Muscle layer of duodenum (tissue), 2 donors: ENCODE data around the gene SSBP4.

Experiments used
- H3K27ac ChIP-seq: one replicate; pipeline ENCODE4 v1.7.0; 2013; ENCODE audit warnings: mild to moderate bottlenecking, low read length
- H3K27me3 ChIP-seq: one replicate; pipeline ENCODE4 v1.7.0; 2013; ENCODE audit warnings: low read depth, mild to moderate bottlenecking, control low read depth, low read length
- H3K36me3 ChIP-seq, 2 donors: one replicate each; pipeline ENCODE4 v1.7.0; 2013; ENCODE audit warnings: low read length in 2 of 2, control low read depth in 1 of 2, mild to moderate bottlenecking in 1 of 2; ENCODE audit not compliant: insufficient read depth in 2 of 2, control insufficient read depth in 1 of 2
- H3K4me1 ChIP-seq, 2 donors: one replicate each; pipeline ENCODE4 v1.7.0; 2013; ENCODE audit warnings: low read length in 2 of 2, mild to moderate bottlenecking in 2 of 2, control low read depth in 1 of 2, moderate library complexity in 1 of 2; ENCODE audit not compliant: insufficient read depth in 2 of 2, control insufficient read depth in 1 of 2
- H3K4me3 ChIP-seq, 2 donors: one replicate each; pipeline ENCODE4 v1.7.0; 2013; ENCODE audit warnings: low read length in 2 of 2, low read depth in 1 of 2, mild to moderate bottlenecking in 1 of 2
- H3K9me3 ChIP-seq, 2 donors: one replicate each; pipeline ENCODE4 v1.7.0; 2013; ENCODE audit warnings: low read length in 2 of 2, control low read depth in 1 of 2, mild to moderate bottlenecking in 1 of 2; ENCODE audit not compliant: control insufficient read depth in 1 of 2
- donor health status: healthy.

The SSBP4 gene

DNA sequence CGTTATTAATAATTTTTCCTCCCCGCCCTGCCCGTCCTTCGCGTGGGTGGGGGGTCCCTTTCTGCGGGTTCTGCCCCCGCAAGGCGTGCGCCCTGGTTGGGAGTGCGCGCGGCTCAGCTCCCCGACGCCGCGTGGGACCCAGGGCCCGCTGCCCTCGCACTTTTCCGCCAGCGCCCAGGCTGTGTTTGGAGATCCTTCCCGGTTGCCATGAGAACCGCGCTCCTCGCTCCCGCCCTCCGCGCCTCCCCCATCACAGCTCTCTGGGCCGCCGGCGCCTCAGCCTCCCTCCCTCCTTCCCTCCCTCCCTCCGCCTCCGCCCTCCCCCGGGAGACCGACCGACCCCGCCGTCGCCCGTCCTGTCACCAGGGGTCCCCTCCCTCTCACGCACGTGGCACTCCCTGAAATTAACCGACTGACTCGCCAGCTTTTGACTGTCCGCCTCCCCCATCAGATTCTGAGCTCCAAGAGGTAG is 2.4 kb upstream of the SSBP4 start:
- Histone ChIP-seq H3K9me3 (no peaks in the 10 kb centered on the region), H3K27me3 (peaks cover 6% of the 10 kb centered on the region), H3K4me1 (peaks cover 13 to 62% of the 10 kb centered on the region in 2 donors), H3K36me3 (no peaks in the 10 kb centered on the region), H3K27ac (peak overlapping the region; percentile 87), H3K4me3 (peak overlapping the region; percentile 55 to 72)

DNA sequence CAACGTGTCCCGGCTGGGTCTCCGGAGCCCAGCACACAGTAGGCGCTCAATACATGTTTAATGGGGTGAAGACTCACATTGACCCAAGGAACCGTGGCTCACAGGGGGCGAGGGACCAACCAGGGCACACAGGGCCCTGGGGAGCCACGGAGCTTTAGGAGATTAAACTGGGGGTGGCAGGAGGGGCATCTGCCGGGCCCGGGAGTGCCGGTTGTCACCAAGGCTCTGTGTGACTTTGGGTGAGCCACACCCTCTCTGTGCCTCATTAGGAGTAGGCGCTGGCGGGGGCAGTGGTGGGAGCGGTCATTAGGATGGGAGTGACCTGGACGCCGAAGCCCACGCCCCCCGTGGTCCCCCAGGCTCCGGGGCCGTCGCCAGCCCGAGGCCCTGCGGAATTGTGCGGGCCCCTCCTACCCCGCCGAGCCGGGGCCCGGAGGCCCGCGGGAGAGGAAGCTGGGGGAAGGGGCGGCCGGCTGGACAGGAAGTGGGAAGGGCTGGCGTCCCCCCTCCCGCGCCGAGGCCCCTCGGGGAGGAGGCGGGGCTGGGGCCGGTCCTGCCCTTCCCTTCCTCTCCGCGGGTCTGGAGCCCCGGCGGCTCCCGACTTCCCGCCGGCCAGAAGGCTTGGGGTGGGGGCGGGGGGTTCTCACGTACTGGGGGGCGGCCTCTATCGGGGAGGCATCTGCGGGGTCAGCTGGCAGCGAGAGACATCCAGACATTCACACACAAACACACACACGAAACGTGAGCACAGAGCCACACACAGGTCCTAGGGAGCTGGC is 1.8 kb upstream of the SSBP4 start:
- H3K27ac ChIP-seq: peak overlapping the region; percentile 87
- H3K36me3 ChIP-seq: no peaks in the 10 kb centered on the region
- H3K4me3 ChIP-seq: peak overlapping the region; percentile 55 to 72
- peaks cover 6% of the 10 kb centered on the region for H3K27me3 ChIP-seq
- H3K4me1 ChIP-seq: peaks cover 13 to 62% of the 10 kb centered on the region in 2 donors
- H3K9me3 ChIP-seq: no peaks in the 10 kb centered on the region

- peaks cover 6% of the 10 kb centered on the region for H3K27me3 ChIP-seq
- H3K36me3 ChIP-seq: no peaks in the 10 kb centered on the region
- H3K4me3 ChIP-seq: peak overlapping the region in 1 of 2 donors; percentile 72
- no peaks in the 10 kb centered on the region for H3K9me3 ChIP-seq
- H3K27ac ChIP-seq: peak overlapping the region; percentile 51
- H3K4me1 ChIP-seq: peaks cover 13 to 62% of the 10 kb centered on the region in 2 donors
Measured at GRCh38 chr19:18418029-18418482, 1.1 kb upstream of the SSBP4 start.

DNA sequence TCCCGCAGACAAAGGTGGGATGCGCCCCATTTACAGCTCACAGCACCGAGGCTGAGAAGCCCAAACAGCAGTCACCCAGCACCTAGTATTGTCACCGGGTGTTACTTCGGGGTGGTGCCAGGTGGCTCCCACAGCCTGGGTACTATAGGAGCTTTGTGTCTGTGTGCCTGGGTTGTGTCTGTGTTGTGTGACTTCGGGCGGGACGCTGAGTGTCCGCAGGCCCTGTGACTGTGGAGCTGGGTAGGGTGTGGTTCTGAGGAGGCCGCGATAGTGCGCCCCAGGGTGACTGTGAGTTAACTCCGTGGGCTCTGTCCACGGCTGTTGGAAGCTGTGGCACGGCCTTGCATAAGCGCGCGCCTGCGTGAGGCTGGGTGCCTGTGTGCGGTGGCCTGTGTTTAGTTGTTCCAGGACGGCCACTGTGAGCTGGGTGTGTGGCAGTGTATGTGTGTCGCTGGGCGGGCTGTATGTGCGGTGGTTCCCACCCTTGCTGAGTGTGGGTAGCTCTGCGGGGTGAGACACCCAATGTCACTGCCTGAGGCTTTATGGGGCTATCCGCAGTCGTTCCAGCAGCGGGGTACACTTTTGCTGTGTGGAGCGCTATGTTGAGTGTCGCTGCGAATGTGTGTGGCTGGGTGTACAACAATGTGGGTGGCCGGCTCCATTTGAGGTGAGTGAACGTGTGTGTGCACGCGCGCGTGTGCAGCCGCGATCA is 559 bp upstream of the SSBP4 start:
- Histone ChIP-seq H3K9me3 (no peaks in the 10 kb centered on the region), H3K27me3 (peaks cover 6% of the 10 kb centered on the region), H3K36me3 (no peaks in the 10 kb centered on the region), H3K4me1 (peaks cover 13 to 64% of the 10 kb centered on the region in 2 donors), H3K4me3 (peak overlapping the region; percentile 46 to 72), H3K27ac (peak overlapping the region; percentile 51)

DNA sequence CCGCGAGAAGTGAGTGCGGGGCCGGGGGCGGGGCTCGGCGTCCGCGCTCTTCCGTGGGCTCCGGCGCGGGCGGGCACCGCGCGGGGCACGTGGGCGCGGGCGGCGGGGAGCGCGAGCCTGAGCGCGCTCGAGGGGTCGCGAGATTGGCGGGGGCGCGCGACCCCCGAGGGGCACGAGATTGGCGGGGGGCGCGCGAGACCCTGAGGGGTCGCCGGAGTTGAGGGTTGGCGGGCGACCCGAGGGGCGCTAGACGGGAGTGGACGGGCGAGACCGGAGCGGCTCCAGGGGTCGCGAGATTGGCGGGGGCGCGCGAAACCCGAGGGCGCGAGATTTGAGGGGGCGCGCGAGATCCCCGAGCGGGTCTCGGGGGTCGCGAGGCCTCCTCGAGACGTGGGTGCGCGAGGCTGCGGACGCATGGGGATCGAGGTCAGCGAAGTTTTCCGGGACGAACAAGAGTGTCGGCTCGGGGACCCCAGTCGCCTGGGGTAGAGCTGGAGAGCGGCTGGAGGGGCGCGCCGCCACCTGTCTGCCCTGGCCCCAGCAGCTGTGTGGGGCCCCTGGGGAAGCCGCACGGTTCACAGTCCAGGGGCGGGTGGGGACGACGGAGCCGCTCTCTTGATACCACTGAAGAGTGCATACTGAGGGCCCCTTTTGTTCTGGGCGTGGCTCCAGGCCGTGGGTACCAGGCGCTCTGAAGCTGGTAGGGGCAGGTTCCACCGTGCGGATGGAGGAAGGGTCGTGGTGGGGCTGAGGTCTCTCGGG is 682 bp downstream of the SSBP4 start:
- peaks cover 13 to 60% of the 10 kb centered on the region in 2 donors for H3K4me1 ChIP-seq
- no peaks in the 10 kb centered on the region for H3K9me3 ChIP-seq
- peak overlapping the region; percentile 23 for H3K27ac ChIP-seq
- H3K36me3 ChIP-seq: no peaks in the 10 kb centered on the region
- peak overlapping the region; percentile 46 to 72 for H3K4me3 ChIP-seq
- H3K27me3 ChIP-seq: peaks cover 6% of the 10 kb centered on the region

DNA sequence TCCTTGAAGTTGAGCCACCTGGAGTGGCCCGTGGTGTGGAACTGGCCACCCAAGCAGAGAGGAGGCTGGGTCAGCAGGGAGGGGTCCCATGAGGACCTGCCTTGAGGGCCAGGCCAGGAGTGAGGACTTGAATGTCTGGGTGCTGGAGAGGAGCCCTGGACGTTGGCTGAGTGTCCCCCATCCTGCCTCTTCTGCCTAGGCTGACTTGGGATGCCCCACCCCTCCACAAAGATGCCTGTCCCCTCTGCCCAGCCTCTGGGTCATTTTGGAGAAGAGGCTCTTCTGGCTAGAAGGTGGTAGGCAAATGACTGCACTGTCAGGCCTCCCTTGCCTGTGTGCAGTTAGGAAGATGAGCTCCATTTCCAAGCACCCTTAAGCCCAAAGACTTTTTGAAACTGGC is 1.7 kb downstream of the SSBP4 start:
- H3K27ac ChIP-seq: no peak overlapping the region
- no peaks in the 10 kb centered on the region for H3K36me3 ChIP-seq
- no peaks in the 10 kb centered on the region for H3K9me3 ChIP-seq
- peaks cover 9 to 61% of the 10 kb centered on the region in 2 donors for H3K4me1 ChIP-seq
- H3K4me3 ChIP-seq: peak overlapping the region in 1 of 2 donors; percentile 72
- H3K27me3 ChIP-seq: peaks cover 6% of the 10 kb centered on the region

DNA sequence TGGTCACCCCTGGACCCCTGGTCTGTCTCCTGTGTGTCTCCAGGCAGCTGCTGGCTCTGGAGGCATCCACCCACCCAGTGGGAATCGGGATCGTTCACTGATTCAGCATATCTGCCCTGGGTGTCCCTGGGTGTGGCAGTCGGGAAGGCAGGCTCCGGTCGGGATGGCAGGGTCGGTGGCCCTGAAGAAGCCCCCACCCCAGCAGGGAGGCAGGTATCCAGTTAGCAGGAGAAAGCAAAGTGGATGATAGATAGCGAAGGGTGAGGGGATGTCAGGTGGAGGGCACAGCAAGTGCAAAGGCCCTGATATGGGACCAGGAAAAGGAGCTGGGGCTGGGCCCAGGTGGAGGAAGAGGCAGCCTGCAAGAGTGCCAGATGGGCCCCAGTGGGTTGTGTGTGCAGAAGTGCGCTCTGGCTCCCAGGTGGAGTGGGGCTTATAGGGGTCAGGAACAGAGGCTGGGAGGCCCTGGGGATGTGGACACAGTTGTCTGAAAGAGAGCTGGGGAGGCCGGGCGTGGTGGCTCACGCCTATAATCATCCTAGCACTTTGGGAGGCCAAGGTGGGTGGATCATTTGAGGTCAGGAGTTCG is 2.3 kb downstream of the SSBP4 start:
- Histone ChIP-seq H3K4me1 (peaks cover 13 to 61% of the 10 kb centered on the region in 2 donors), H3K9me3 (no peaks in the 10 kb centered on the region), H3K27me3 (peaks cover 1% of the 10 kb centered on the region), H3K27ac (no peak overlapping the region), H3K36me3 (no peaks in the 10 kb centered on the region), H3K4me3 (peak overlapping the region in 1 of 2 donors; percentile 72)

GRCh38 chr19:18422530-18423191 is 3.5 kb downstream of the SSBP4 start:
- H3K27me3 ChIP-seq: no peaks in the 10 kb centered on the region
- no peak overlapping the region for H3K4me3 ChIP-seq
- H3K36me3 ChIP-seq: no peaks in the 10 kb centered on the region
- H3K27ac ChIP-seq: no peak overlapping the region
- H3K9me3 ChIP-seq: no peaks in the 10 kb centered on the region
- peaks cover 13 to 51% of the 10 kb centered on the region in 2 donors for H3K4me1 ChIP-seq

GRCh38 chr19:18423258-18424020 is 4.2 kb downstream of the SSBP4 start:
- Histone ChIP-seq H3K27ac (no peak overlapping the region), H3K9me3 (no peaks in the 10 kb centered on the region), H3K27me3 (no peaks in the 10 kb centered on the region), H3K36me3 (no peaks in the 10 kb centered on the region), H3K4me3 (no peak overlapping the region), H3K4me1 (peaks cover 11 to 44% of the 10 kb centered on the region in 2 donors)
